Activated CD8-positive, alpha-beta memory T cell treated with anti-CD3 and anti-CD28 coated beads, Interleukin-2, amount 50 U/mL, for 24 hours (primary cell): ENCODE measurements around the gene RTN4.

ENCODE experiments used
- DNase-seq: peaks from one replicate; pipeline ENCODE4 v3.0.0-alpha.2; 2020; ENCODE audit errors: extremely low read depth

Gene RTN4

GRCh38 chr2:54950811-54951210 lies 99.4 kb downstream of the RTN4 start:
- no peak for DNase-seq

- no peak for DNase-seq
Measured at GRCh38 chr2:54949431-54949830, 100.8 kb downstream of the RTN4 start.

- no peak for DNase-seq
Measured at GRCh38 chr2:54948120-54948519, 102.1 kb downstream of the RTN4 start.

- DNase-seq: no peak
Measured at GRCh38 chr2:54947646-54948045, 102.6 kb downstream of the RTN4 start.

GRCh38 chr2:54947136-54947535 lies 103.1 kb downstream of the RTN4 start:
- no peak for DNase-seq

GRCh38 chr2:54946220-54946805 lies 103.9 kb downstream of the RTN4 start:
- DNase-seq: no peak

GRCh38 chr2:54945391-54946219 lies 104.6 kb downstream of the RTN4 start:
- DNase-seq: no peak

- no peak for DNase-seq
Measured at GRCh38 chr2:54944724-54945326, 105.4 kb downstream of the RTN4 start.

GRCh38 chr2:54942373-54942772 lies 107.9 kb downstream of the RTN4 start:
- no peak for DNase-seq

GRCh38 chr2:54941248-54941984 lies 108.8 kb downstream of the RTN4 start:
- DNase-seq: no peak

GRCh38 chr2:54940723-54941122 lies 109.5 kb downstream of the RTN4 start:
- DNase-seq: no peak

- DNase-seq: no peak
Measured at GRCh38 chr2:54939446-54940118, 110.7 kb downstream of the RTN4 start.

- no peak for DNase-seq
Measured at GRCh38 chr2:54936766-54937165, 113.5 kb downstream of the RTN4 start.

GRCh38 chr2:54935389-54935788 lies 114.9 kb downstream of the RTN4 start:
- DNase-seq: no peak

- no peak for DNase-seq
Measured at GRCh38 chr2:54931473-54931872, 118.8 kb downstream of the RTN4 start.

GRCh38 chr2:54928719-54929118 lies 121.5 kb downstream of the RTN4 start:
- no peak for DNase-seq

GRCh38 chr2:54927751-54928615 lies 122.3 kb downstream of the RTN4 start:
- DNase-seq: no peak

GRCh38 chr2:54927085-54927750 lies 123.0 kb downstream of the RTN4 start:
- DNase-seq: no peak

GRCh38 chr2:54925022-54925421 lies 125.2 kb downstream of the RTN4 start:
- DNase-seq: no peak

- no peak for DNase-seq
Measured at GRCh38 chr2:54924121-54924520, 126.1 kb downstream of the RTN4 start.
